Testis (tissue), 2 donors: ENCODE results near the gene NR6A1.

Source experiments
- CTCF ChIP-seq, 3 experiments: fragments of 450-650 bp in 2 of 3; fragments of 200-600 bp in 1 of 3; sonication (generic) in 1 of 3; IDR thresholded peaks; one replicate each; pipeline ENCODE4 v1.5.1; 2016 to 2019; ENCODE audit warnings: antibody characterized with exemption in 3 of 3, mild to moderate bottlenecking in 2 of 3, moderate library complexity in 1 of 3
- POLR2A ChIP-seq: fragments of 450-650 bp; IDR thresholded peaks from one replicate; pipeline ENCODE4 v1.6.1; 2017; ENCODE audit warnings: antibody characterized with exemption, mild to moderate bottlenecking, moderate library complexity

GRCh38 chr9:124493794-124494479 is 277.2 kb downstream of the NR6A1 start:
- TF ChIP-seq CTCF (IDR thresholded peaks at IDR 0.05) (no peak), POLR2A (no peak)
